ENCODE results near the gene TMEM63B. TPM values are rescaled to one million over a fixed set of nuclear protein-coding genes. Genes with fewer than 3 reads are reported as not detected.

Gene TMEM63B
- total RNA-seq, 4 donors from 2014 or later: 11.3 to 32.0 (median 23.9) TPM

DNA sequence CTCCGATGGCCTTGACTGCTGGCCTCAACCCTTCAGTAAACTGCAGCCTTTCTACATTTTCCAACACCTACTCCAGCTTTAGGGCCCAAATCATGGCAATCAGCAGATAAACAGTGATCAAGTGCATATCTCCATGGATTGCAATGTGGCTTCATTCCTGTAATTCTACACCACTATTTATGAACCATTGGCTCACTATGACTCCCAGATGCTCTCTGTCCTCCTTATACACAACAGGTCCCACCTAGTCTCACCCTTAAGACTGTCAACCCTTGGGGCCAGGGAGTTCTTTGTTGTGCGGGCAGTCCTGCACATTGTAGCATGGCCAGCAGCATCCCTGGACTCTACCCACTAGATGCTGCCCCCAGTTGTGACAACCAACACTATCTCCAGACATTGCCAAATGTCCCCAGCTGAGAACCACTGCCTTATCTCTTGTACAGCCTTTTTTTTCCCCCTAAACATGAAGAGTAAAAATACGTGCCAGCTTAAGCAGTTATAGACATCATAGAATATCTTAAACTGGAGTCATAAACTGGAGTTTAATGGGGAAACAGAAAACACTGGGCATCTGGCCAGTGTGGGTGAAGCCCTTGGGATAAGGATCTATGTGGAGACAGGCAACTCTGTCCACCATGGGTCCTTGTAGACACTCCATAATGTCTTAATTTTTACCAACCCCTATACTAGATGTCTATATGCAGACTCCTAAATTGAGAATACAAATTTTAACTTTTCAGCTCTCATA lies 21.2 kb upstream of the TMEM63B start:
- WGBS, 2 donors (ENCODE audit: low coverage in 1 of 2): 93 to 96% methylated on average over 2 of the region's 3 CpGs
- H3K27ac ChIP-seq: no peak overlapping the region
- H3K27me3 ChIP-seq: no peaks in the 10 kb centered on the region
- peaks cover 0 to 24% (median 4%) of the 10 kb centered on the region in 3 donors for H3K4me1 ChIP-seq
- H3K4me3 ChIP-seq: no peak overlapping the region
- TF ChIP-seq EP300 (IDR thresholded peaks at IDR 0.05) (no peak), CTCF (IDR thresholded peaks at IDR 0.05) (no peak), POLR2AphosphoS5 (IDR thresholded peaks at IDR 0.05) (no peak), POLR2A (IDR thresholded peaks at IDR 0.05) (no peak)
- peaks cover 0 to 64% of the 10 kb centered on the region in 2 donors for H3K36me3 ChIP-seq
- H3K9me3 ChIP-seq: no peaks in the 10 kb centered on the region
- no peak for ATAC-seq

DNA sequence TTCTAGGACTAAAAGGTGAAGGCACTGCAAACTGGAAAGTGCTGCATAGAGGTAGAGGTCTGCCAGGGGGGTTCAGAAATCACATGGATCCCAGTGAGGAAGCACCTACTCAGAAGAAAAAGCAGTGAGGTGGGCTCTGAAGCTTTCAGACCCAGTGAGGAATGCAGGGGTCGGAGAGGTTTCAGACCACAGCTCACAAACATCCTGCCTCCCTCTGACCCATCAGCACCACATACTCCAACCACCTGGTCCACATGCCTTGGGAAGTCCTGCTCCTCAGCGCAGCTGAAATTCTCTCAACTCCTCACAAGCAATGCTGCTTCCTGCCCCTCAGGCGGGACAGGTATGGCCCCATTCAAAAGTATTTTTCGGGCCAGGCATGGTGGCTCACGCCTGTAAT lies 20.3 kb upstream of the TMEM63B start:
- 100% methylated on average over 1 to 2 of the region's 5 CpGs for WGBS, 2 donors (ENCODE audit: low coverage in 1 of 2)
- Histone ChIP-seq H3K27me3 (no peaks in the 10 kb centered on the region), H3K9me3 (no peaks in the 10 kb centered on the region), H3K27ac (no peak overlapping the region), H3K36me3 (peaks cover 0 to 71% of the 10 kb centered on the region in 2 donors), H3K4me1 (peaks cover 0 to 24% (median 4%) of the 10 kb centered on the region in 3 donors), H3K4me3 (no peak overlapping the region)
- no peak for ATAC-seq
- TF ChIP-seq CTCF (IDR thresholded peaks at IDR 0.05) (no peak), EP300 (IDR thresholded peaks at IDR 0.05) (no peak), POLR2A (IDR thresholded peaks at IDR 0.05) (no peak), POLR2AphosphoS5 (IDR thresholded peaks at IDR 0.05) (no peak)

- Histone ChIP-seq H3K9me3 (no peaks in the 10 kb centered on the region), H3K4me3 (no peak overlapping the region), H3K27ac (no peak overlapping the region), H3K4me1 (peaks cover 0 to 24% (median 4%) of the 10 kb centered on the region in 3 donors), H3K27me3 (no peaks in the 10 kb centered on the region), H3K36me3 (peaks cover 0 to 82% of the 10 kb centered on the region in 2 donors)
- no peak for TF ChIP-seq EP300 (IDR thresholded peaks at IDR 0.05)
- no peak for TF ChIP-seq POLR2A (IDR thresholded peaks at IDR 0.05)
- no peak for TF ChIP-seq CTCF (IDR thresholded peaks at IDR 0.05)
- no peak for TF ChIP-seq POLR2AphosphoS5 (IDR thresholded peaks at IDR 0.05)
- WGBS, 2 donors (ENCODE audit: low coverage in 1 of 2): 50 to 100% methylated on average over 1 of the region's 1 CpG
- ATAC-seq: no peak
Observed at GRCh38 chr6:44108471-44108870, 18.9 kb upstream of the TMEM63B start.

DNA sequence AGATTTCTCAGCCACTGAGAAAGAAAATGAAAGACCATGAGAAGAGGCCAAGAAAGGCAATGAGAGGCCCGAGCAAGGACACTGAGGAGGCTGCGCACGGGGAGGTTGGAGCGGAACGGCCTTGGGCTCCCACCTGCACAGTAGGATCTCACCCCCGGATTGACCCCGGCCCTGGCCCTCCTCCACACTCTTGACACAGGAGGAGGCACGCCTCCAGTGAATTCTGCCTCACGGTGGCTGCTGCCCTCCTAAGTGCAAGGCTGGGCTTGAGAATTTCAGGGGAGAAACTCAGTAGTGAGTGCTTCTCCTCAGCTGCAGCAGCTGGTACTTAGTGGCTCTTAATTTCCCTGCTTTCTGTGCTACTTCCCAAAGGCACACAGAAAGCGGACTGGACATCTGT lies 18.1 kb upstream of the TMEM63B start:
- Histone ChIP-seq H3K4me1 (peaks cover 0 to 18% (median 4%) of the 10 kb centered on the region in 3 donors), H3K9me3 (no peaks in the 10 kb centered on the region), H3K27me3 (no peaks in the 10 kb centered on the region), H3K27ac (no peak overlapping the region), H3K36me3 (peaks cover 0 to 82% of the 10 kb centered on the region in 2 donors), H3K4me3 (no peak overlapping the region)
- TF ChIP-seq EP300 (IDR thresholded peaks at IDR 0.05): no peak
- TF ChIP-seq POLR2A (IDR thresholded peaks at IDR 0.05): no peak
- TF ChIP-seq POLR2AphosphoS5 (IDR thresholded peaks at IDR 0.05): no peak
- no peak for TF ChIP-seq CTCF (IDR thresholded peaks at IDR 0.05)
- 75 to 88% methylated on average over 9 of the region's 10 CpGs for WGBS, 2 donors (ENCODE audit: low coverage in 1 of 2)
- no peak for ATAC-seq
